ENCODE data around the gene TEX13D.

Gene TEX13D

DNA sequence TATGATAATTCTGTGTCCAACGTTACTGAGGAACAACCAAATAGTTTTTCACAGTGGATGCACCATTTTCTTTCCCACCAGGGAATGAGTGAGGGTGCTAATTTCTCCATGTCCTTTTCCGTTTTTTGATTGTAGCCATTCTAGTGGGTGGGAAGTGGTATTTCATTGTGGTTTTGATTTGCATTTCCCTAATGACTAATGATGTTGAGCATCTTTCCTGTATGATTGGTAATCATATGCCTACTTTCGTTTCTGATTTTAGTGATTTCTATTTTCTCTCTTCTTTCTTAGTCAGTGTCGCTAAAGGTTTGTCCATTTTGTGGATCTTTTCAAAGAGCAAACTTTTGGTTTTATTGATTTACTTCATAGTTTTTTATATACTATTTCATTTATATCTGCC, 32.1 kb upstream of the TEX13D start:
- no peaks in the 10 kb centered on the region for H4K20me1 ChIP-seq (ENCODE audit: insufficient read depth, low read length)
- H3K79me2 ChIP-seq (ENCODE audit: low read length), result no peaks in the 10 kb centered on the region
- TF ChIP-seq, protein P1, sequence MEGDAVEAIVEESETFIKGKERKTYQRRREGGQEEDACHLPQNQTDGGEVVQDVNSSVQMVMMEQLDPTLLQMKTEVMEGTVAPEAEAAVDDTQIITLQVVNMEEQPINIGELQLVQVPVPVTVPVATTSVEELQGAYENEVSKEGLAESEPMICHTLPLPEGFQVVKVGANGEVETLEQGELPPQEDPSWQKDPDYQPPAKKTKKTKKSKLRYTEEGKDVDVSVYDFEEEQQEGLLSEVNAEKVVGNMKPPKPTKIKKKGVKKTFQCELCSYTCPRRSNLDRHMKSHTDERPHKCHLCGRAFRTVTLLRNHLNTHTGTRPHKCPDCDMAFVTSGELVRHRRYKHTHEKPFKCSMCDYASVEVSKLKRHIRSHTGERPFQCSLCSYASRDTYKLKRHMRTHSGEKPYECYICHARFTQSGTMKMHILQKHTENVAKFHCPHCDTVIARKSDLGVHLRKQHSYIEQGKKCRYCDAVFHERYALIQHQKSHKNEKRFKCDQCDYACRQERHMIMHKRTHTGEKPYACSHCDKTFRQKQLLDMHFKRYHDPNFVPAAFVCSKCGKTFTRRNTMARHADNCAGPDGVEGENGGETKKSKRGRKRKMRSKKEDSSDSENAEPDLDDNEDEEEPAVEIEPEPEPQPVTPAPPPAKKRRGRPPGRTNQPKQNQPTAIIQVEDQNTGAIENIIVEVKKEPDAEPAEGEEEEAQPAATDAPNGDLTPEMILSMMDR (IDR thresholded peaks at IDR 0.05; ENCODE audit: low read depth, low read length), result no peak
- no peak for TF ChIP-seq EZH2phosphoT487 (IDR thresholded peaks at IDR 0.05; ENCODE audit: low read depth)
- peak overlapping the region; percentile 32; the same call in 1 of the 2 replicates for H3K4me2 ChIP-seq (ENCODE audit: low read length)
- peaks cover 13% of the 10 kb centered on the region for H3K4me1 ChIP-seq (ENCODE audit: low read length)
- H3K9ac ChIP-seq (ENCODE audit: low read length), result no peak overlapping the region
- H3K4me3 ChIP-seq (ENCODE audit: low read length), result no peak overlapping the region
- no peak overlapping the region for H3K27ac ChIP-seq (ENCODE audit: low read length)
- no peak overlapping the region for H2AFZ ChIP-seq (ENCODE audit: low read depth, low read length)
- H3K9me3 ChIP-seq (ENCODE audit: insufficient read depth, low read length), result no peaks in the 10 kb centered on the region
- H3K36me3 ChIP-seq (replicated peaks; ENCODE audit: low read depth, low read length), result no peaks in the 10 kb centered on the region
- 0 out of 2 replicates have a peak, but pooled peaks cover 4% of the 10 kb centered on the region for H3K27me3 ChIP-seq (ENCODE audit: low read depth, low read length)

DNA sequence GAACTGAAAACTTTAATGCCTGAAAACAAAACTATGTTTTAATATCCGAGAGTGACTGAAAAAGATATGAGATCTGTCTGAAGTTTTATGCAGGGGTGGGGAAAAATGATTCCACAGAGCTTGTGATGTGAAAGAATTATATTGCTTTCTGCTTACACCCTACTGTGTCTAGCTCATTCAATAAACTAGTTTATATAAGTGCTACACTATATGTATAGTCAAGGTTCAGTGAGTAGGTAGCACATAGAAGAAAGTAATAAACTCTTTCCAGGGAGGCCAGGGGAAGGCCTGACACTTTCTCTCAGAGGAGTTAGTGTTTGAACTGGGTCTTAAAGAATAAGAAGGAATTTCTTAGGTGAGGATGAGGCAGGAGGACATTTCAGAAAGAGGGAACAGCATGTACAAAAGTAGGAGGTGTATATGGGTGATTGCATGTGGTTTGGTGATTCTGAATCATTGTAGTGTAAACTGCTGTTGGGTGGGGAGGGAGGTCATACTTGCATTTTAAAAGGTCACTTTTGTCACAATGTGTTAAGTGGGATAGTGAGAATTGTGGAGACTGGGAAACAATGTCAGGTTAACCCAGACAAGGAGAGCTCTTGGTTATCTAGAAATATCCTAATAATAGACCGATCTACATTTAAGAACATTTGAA, 25.1 kb upstream of the TEX13D start:
- H3K4me2 ChIP-seq (ENCODE audit: low read length), result no peak overlapping the region
- no peak overlapping the region for H3K9ac ChIP-seq (ENCODE audit: low read length)
- no peak overlapping the region for H2AFZ ChIP-seq (ENCODE audit: low read depth, low read length)
- H3K27me3 ChIP-seq (ENCODE audit: low read depth, low read length), result no peaks in the 10 kb centered on the region
- H3K4me1 ChIP-seq (ENCODE audit: low read length), result no peaks in the 10 kb centered on the region
- TF ChIP-seq, protein P1 (IDR thresholded peaks at IDR 0.05; ENCODE audit: low read depth, low read length), result no peak
- TF ChIP-seq EZH2phosphoT487 (IDR thresholded peaks at IDR 0.05; ENCODE audit: low read depth), result no peak
- H3K79me2 ChIP-seq (ENCODE audit: low read length), result no peaks in the 10 kb centered on the region
- no peaks in the 10 kb centered on the region for H3K9me3 ChIP-seq (ENCODE audit: insufficient read depth, low read length)
- no peaks in the 10 kb centered on the region for H4K20me1 ChIP-seq (ENCODE audit: insufficient read depth, low read length)
- no peak overlapping the region for H3K4me3 ChIP-seq (ENCODE audit: low read length)
- no peaks in the 10 kb centered on the region for H3K36me3 ChIP-seq (replicated peaks; ENCODE audit: low read depth, low read length)
- no peak overlapping the region for H3K27ac ChIP-seq (ENCODE audit: low read length)

DNA sequence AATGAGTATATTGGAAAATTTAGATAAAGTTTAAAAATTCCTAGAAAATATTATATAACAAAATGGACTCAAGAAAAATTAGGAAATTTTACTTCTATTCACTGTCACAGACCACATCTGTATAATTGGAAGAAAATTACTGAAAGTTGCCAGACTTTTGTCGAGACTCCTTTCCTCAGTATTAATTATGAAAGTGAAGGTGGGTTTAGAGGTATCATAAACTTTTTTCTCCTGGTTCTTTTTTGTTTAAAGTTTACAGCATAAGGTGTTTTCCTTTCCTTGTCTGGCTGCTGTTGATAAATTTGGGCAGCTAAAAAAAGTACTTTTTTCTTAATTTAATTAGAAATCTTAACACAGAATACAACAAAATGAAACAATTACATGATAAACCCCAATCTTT, 6.7 kb upstream of the TEX13D start:
- H3K9ac ChIP-seq (ENCODE audit: low read length), result no peak overlapping the region
- no peak overlapping the region for H3K4me3 ChIP-seq (ENCODE audit: low read length)
- no peaks in the 10 kb centered on the region for H3K36me3 ChIP-seq (replicated peaks; ENCODE audit: low read depth, low read length)
- H3K79me2 ChIP-seq (ENCODE audit: low read length), result no peaks in the 10 kb centered on the region
- no peaks in the 10 kb centered on the region for H3K4me1 ChIP-seq (ENCODE audit: low read length)
- H3K4me2 ChIP-seq (ENCODE audit: low read length), result no peak overlapping the region
- H4K20me1 ChIP-seq (ENCODE audit: insufficient read depth, low read length), result no peaks in the 10 kb centered on the region
- no peaks in the 10 kb centered on the region for H3K9me3 ChIP-seq (ENCODE audit: insufficient read depth, low read length)
- no peak for TF ChIP-seq EZH2phosphoT487 (IDR thresholded peaks at IDR 0.05; ENCODE audit: low read depth)
- TF ChIP-seq, protein P1 (IDR thresholded peaks at IDR 0.05; ENCODE audit: low read depth, low read length), result no peak
- no peak overlapping the region for H3K27ac ChIP-seq (ENCODE audit: low read length)
- H3K27me3 ChIP-seq (ENCODE audit: low read depth, low read length), result no peaks in the 10 kb centered on the region
- no peak overlapping the region for H2AFZ ChIP-seq (ENCODE audit: low read depth, low read length)

DNA sequence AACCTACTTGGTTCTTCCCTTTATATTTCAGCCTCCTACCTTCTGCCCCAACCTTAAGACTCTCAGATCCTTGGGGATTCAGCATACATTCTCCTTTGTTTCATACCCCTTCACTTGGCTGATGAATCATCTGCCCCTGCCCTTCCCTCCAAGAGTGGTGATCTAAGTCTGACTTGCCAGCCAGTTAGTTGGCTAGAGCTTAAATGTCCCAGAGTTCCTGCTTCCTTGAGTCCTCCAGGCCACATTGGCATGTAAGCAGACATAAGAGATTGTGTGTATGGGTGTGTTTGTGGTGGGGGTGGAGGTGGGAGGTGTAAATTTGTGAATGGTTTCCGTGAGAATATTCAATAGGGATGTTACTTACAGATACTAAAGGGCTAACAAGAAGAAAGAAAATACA, 3.7 kb upstream of the TEX13D start:
- H3K79me2 ChIP-seq (ENCODE audit: low read length), result no peaks in the 10 kb centered on the region
- no peak overlapping the region for H3K27ac ChIP-seq (ENCODE audit: low read length)
- no peak overlapping the region for H2AFZ ChIP-seq (ENCODE audit: low read depth, low read length)
- no peaks in the 10 kb centered on the region for H3K4me1 ChIP-seq (ENCODE audit: low read length)
- no peaks in the 10 kb centered on the region for H3K9me3 ChIP-seq (ENCODE audit: insufficient read depth, low read length)
- TF ChIP-seq EZH2phosphoT487 (IDR thresholded peaks at IDR 0.05; ENCODE audit: low read depth), result no peak
- TF ChIP-seq, protein P1 (IDR thresholded peaks at IDR 0.05; ENCODE audit: low read depth, low read length), result no peak
- H3K4me2 ChIP-seq (ENCODE audit: low read length), result no peak overlapping the region
- no peaks in the 10 kb centered on the region for H3K27me3 ChIP-seq (ENCODE audit: low read depth, low read length)
- no peaks in the 10 kb centered on the region for H3K36me3 ChIP-seq (replicated peaks; ENCODE audit: low read depth, low read length)
- no peaks in the 10 kb centered on the region for H4K20me1 ChIP-seq (ENCODE audit: insufficient read depth, low read length)
- no peak overlapping the region for H3K9ac ChIP-seq (ENCODE audit: low read length)
- no peak overlapping the region for H3K4me3 ChIP-seq (ENCODE audit: low read length)

Measured in OCI-LY3 (cell line).